ENCODE measurements around the gene FCN1. TPM values are rescaled to one million over a fixed set of nuclear protein-coding genes. Genes with fewer than 3 reads are reported as not detected.

FCN1 gene
- total and polyA plus RNA-seq, 10 of the 15 experiments (the other 5 are each of a cell fraction or from before 2014, with no cell fraction given), result 0.08 TPM; not detected in 9

DNA sequence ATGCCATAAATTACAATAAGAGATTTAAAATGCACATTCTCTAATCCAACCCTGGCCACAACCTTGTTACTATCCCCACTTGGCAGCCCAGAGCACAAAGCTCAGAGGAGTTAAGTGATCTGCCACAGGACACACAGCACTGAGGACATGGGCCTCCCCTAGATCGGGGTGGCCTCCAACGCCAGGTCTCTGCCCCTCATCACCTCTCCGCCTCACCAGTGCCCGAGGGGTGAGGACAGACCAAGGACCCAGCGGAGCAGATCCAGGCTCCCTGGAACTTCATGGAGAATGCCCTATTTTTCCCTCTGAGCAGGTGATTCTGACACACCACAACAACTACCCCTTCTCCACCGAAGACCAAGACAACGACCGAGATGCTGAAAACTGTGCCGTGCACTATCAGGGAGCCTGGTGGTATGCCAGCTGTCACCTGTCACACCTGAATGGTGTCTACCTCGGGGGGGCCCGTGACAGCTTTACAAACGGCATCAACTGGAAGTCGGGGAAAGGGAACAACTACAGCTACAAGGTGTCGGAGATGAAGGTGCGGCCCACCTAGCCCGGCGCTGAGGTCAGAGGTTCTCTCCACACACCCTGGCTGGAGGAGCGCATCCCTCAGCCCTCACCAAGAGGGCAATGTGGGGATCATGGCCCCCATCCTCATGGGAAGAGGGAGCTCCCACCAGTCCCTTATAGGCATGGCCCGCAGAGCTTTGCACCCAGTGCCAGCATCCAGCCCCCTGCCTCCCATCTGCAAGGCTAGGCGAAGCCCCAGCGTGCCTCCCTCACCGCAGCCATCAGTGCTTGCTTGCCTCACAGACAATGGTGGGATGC, 49.6 kb downstream of the FCN1 start:
- no peak for DNase-seq (ENCODE audit: low read depth, low spot score)
- Histone ChIP-seq H3K9ac (ENCODE audit: control insufficient read depth, insufficient read depth, low read length) (no peak overlapping the region), H4K20me1 (ENCODE audit: control insufficient read depth, insufficient read depth) (no peaks in the 10 kb centered on the region), H3K36me3 (ENCODE audit: control insufficient read depth in 2 of 2, insufficient read depth in 2 of 2, low read length in 1 of 2) (no peaks in the 10 kb centered on the region), H3K4me1 (ENCODE audit: control insufficient read depth, insufficient read depth, low read length) (peaks cover 6% of the 10 kb centered on the region; the same call in 1 of the 2 replicates), H3K27ac (ENCODE audit: control insufficient read depth, insufficient read depth) (no peak overlapping the region), H2AFZ (ENCODE audit: control insufficient read depth, low read depth, low read length) (no peak overlapping the region), H3K4me2 (ENCODE audit: control insufficient read depth, insufficient read depth) (no peak overlapping the region), H3K4me3 (no peak overlapping the region), H3K79me2 (ENCODE audit: control insufficient read depth, insufficient read depth, low read length) (no peaks in the 10 kb centered on the region), H3K9me3 (replicated peaks; ENCODE audit: control insufficient read depth, insufficient read depth, low read length) (peaks cover 4% of the 10 kb centered on the region; the same call in 2 of the 3 replicates), H3K27me3 (replicated peaks in 1 of 2; ENCODE audit: control insufficient read depth in 2 of 2, insufficient read depth in 2 of 2, low read length in 1 of 2) (no peaks in the 10 kb centered on the region)
- TF ChIP-seq JUNB (IDR thresholded peaks at IDR 0.05) (no peak), MXI1 (IDR thresholded peaks at IDR 0.05; ENCODE audit: low read depth, low read length) (no peak), SUPT20H (IDR thresholded peaks at IDR 0.05; ENCODE audit: borderline replicate concordance, control insufficient read depth, low read depth, low read length) (no peak), MTA3 (IDR thresholded peaks at IDR 0.05; ENCODE audit: borderline replicate concordance, low read length) (no peak), ZNF24 (IDR thresholded peaks at IDR 0.05) (no peak), MYC (IDR thresholded peaks at IDR 0.05; ENCODE audit: insufficient read depth, insufficient read length, insufficient replicate concordance, low read length, severe bottlenecking) (no peak), SP1 (IDR thresholded peaks at IDR 0.05; ENCODE audit: low read depth, low read length) (no peak), SMC3 (IDR thresholded peaks at IDR 0.05; ENCODE audit: borderline replicate concordance, low read length) (no peak), LARP7 (IDR thresholded peaks at IDR 0.05) (no peak)
- TF ChIP-seq, protein P1, sequence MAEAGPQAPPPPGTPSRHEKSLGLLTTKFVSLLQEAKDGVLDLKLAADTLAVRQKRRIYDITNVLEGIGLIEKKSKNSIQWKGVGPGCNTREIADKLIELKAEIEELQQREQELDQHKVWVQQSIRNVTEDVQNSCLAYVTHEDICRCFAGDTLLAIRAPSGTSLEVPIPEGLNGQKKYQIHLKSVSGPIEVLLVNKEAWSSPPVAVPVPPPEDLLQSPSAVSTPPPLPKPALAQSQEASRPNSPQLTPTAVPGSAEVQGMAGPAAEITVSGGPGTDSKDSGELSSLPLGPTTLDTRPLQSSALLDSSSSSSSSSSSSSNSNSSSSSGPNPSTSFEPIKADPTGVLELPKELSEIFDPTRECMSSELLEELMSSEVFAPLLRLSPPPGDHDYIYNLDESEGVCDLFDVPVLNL (IDR thresholded peaks at IDR 0.05; ENCODE audit: low read depth, low read length), result no peak
- TF ChIP-seq, protein P2, sequence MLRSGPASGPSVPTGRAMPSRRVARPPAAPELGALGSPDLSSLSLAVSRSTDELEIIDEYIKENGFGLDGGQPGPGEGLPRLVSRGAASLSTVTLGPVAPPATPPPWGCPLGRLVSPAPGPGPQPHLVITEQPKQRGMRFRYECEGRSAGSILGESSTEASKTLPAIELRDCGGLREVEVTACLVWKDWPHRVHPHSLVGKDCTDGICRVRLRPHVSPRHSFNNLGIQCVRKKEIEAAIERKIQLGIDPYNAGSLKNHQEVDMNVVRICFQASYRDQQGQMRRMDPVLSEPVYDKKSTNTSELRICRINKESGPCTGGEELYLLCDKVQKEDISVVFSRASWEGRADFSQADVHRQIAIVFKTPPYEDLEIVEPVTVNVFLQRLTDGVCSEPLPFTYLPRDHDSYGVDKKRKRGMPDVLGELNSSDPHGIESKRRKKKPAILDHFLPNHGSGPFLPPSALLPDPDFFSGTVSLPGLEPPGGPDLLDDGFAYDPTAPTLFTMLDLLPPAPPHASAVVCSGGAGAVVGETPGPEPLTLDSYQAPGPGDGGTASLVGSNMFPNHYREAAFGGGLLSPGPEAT (IDR thresholded peaks at IDR 0.05; ENCODE audit: low read depth), result no peak
- TF ChIP-seq, protein P3, sequence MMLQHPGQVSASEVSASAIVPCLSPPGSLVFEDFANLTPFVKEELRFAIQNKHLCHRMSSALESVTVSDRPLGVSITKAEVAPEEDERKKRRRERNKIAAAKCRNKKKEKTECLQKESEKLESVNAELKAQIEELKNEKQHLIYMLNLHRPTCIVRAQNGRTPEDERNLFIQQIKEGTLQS (IDR thresholded peaks at IDR 0.05; ENCODE audit: borderline replicate concordance, extremely low read depth, low read depth, low read length), result no peak
- TF ChIP-seq, protein P4, sequence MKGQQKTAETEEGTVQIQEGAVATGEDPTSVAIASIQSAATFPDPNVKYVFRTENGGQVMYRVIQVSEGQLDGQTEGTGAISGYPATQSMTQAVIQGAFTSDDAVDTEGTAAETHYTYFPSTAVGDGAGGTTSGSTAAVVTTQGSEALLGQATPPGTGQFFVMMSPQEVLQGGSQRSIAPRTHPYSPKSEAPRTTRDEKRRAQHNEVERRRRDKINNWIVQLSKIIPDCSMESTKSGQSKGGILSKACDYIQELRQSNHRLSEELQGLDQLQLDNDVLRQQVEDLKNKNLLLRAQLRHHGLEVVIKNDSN (IDR thresholded peaks at IDR 0.05; ENCODE audit: borderline replicate concordance, extremely low read length, insufficient read depth, low read depth, low read length), result no peak
- WGBS (ENCODE audit: insufficient coverage, insufficient replicate concordance, low lambda C conversion rate, missing lambda C conversion rate), result 56% methylated on average over 22 of the region's 22 CpGs
- in situ Hi-C loops (cut with MboI) (no loop called here), intact Hi-C loops (cut with micrococcal nuclease; ENCODE audit: unreplicated experiment) (no loop called here)
- CTCF ChIA-PET, result interaction anchor here (1.2 kb wide), 1 partner anchor 10 kb away, joined by 4 read pairs; no protein-coding TSS in a partner anchor
- SMC1A ChIA-PET (ENCODE audit: uncharacterized antibody, unreplicated experiment), result interaction anchor here (1.5 kb wide), 1 partner anchor 10 kb away, joined by 4 read pairs; no protein-coding TSS in a partner anchor
- FAIRE-seq, result no peak
- RAD21 ChIA-PET (ENCODE audit: unreplicated experiment), result interaction anchor here (0.8 kb wide), 1 partner anchor 10 kb away, joined by 3 read pairs; no protein-coding TSS in a partner anchor
- no peak for ATAC-seq
- no TSS peak for BruUV-seq (replicated peaks)
- POLR2A ChIA-PET, result no interaction called here

Measured in GM12878 (cell line).